Glutamatergic neuron (in vitro differentiated cells): ENCODE data around the gene CHRND. TPM values are rescaled to one million over a fixed set of nuclear protein-coding genes. Genes with fewer than 3 reads are reported as not detected.

Experiments used
- DNase-seq: peaks from one replicate; pipeline ENCODE4 v3.0.0; 2022
- H3K27ac Mint-ChIP-seq: one replicate; pipeline ENCODE4 v1.8.0; 2020; ENCODE audit warnings: mild to moderate bottlenecking, mixed read lengths, inconsistent platforms; ENCODE audit not compliant: unreplicated experiment
- H3K27me3 Mint-ChIP-seq: one replicate; pipeline ENCODE4 v1.8.0; 2020; ENCODE audit warnings: mild to moderate bottlenecking, moderate library complexity, mixed read lengths, inconsistent platforms; ENCODE audit not compliant: unreplicated experiment
- H3K36me3 Mint-ChIP-seq: one replicate; pipeline ENCODE4 v1.8.0; 2020; ENCODE audit warnings: mild to moderate bottlenecking, mixed read lengths, inconsistent platforms; ENCODE audit not compliant: unreplicated experiment
- H3K4me1 Mint-ChIP-seq: one replicate; pipeline ENCODE4 v1.8.0; 2020; ENCODE audit warnings: mild to moderate bottlenecking, low read depth, mixed read lengths, inconsistent platforms; ENCODE audit not compliant: unreplicated experiment
- H3K4me3 Mint-ChIP-seq: one replicate; pipeline ENCODE4 v1.8.0; 2020; ENCODE audit warnings: mild to moderate bottlenecking, mixed read lengths, inconsistent platforms; ENCODE audit not compliant: unreplicated experiment
- H3K9me3 Mint-ChIP-seq: one replicate; pipeline ENCODE4 v1.8.0; 2020; ENCODE audit warnings: mild to moderate bottlenecking, moderate library complexity, mixed read lengths, inconsistent platforms; ENCODE audit not compliant: unreplicated experiment
- total RNA-seq: library from RNA; stranded (reverse); fragmentation: NEBNext Ultra II Directional; extraction: Animal tissue kit (Norgen Biotek cat#: 25700); gene quantifications from one replicate; pipeline ENCODE4 v1.2.1, GENCODE V29; 2021; ENCODE audit not compliant: unreplicated experiment
- TF ChIP-seq, protein P1 (sequence below): fragments of 200-600 bp; sonication (generic); IDR thresholded peaks from one replicate; pipeline ENCODE4 v1.5.0; 2021; ENCODE audit not compliant: partially characterized antibody, unreplicated experiment

The CHRND gene
- total RNA-seq, 1 donor from 2014 or later: 2.2 TPM

DNA sequence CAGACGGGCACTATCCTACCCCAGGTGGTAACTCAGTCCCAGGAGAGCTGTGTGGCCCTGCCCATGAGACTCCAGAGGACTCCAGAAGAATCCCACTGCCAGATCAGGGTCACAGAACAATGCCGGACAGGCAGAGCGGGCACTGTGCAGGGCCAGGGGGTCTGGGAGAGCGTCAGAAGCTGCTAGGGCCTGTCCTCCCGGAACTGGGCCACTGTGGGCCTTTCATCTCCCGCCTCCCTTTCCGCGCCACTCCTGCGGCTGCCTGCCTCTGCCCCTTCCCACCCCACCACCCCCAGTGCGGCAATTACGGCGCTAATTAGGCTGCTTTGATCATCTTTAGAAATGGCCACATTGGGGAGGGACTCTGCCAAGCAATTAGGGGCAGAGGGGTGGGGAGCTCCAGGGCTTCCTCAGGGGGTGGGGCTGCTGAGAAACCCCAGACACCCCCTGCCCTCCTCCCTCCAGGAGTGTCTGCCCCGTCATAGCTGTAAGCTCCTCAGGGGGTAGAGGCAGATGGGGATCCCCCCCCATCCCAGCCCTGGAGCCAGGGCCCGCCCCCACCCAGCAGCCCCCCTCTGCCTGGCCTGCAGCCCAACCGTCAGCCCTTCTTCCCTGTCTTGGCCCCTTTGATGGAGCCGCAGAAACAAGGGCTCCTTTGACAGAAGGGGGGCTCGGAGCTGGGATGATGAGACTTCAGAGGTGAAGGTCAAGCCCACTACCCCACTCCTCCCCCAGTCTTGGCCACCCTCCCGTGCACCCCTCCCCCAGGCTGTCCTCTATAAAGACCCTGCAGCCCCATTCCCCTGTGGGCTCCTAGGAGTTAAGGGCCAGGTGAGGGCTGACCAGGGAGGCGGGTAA lies 6.2 kb upstream of the CHRND start, which contains the start of gene PRSS56:
Gene PRSS56, plus strand, starts transcription at position 808 of the 858 bp plus-strand sequence. CDS start 211 bp downstream, outside the sequence.
- H3K9me3 Mint-ChIP-seq: peaks cover 4% of the 10 kb centered on the region

DNA sequence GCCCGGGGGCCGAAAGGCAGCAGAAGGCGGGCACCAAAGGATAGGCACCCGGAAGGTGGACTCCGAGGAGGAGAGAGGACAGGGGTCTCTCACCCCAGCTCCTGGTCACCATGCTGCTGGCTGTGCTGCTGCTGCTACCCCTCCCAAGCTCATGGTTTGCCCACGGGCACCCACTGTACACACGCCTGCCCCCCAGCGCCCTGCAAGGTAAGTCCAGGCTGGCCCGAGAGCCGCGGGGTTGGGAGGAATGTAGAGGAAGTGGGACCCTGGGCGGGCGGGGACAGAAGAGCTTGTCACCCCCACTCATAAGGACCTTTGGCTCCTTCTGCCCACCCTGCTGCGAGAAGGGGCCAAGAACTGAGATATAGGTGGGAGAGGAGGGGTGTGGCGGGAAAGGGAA lies 5.5 kb upstream of the CHRND start:
- DNase-seq: no peak
- Mint-ChIP-seq H3K4me1 (peaks cover 2% of the 10 kb centered on the region), H3K36me3 (no peaks in the 10 kb centered on the region), H3K4me3 (no peak overlapping the region), H3K9me3 (peaks cover 4% of the 10 kb centered on the region), H3K27me3 (peaks cover 10% of the 10 kb centered on the region), H3K27ac (no peak overlapping the region)
- TF ChIP-seq, protein P1, sequence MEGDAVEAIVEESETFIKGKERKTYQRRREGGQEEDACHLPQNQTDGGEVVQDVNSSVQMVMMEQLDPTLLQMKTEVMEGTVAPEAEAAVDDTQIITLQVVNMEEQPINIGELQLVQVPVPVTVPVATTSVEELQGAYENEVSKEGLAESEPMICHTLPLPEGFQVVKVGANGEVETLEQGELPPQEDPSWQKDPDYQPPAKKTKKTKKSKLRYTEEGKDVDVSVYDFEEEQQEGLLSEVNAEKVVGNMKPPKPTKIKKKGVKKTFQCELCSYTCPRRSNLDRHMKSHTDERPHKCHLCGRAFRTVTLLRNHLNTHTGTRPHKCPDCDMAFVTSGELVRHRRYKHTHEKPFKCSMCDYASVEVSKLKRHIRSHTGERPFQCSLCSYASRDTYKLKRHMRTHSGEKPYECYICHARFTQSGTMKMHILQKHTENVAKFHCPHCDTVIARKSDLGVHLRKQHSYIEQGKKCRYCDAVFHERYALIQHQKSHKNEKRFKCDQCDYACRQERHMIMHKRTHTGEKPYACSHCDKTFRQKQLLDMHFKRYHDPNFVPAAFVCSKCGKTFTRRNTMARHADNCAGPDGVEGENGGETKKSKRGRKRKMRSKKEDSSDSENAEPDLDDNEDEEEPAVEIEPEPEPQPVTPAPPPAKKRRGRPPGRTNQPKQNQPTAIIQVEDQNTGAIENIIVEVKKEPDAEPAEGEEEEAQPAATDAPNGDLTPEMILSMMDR: no peak

More for the DNA sequence above, 6.2 kb upstream of the CHRND start, which contains the start of gene PRSS56:
- Mint-ChIP-seq H3K4me3 (no peak within 1 kb of the TSS), H3K27me3 (peaks cover 10% of the 10 kb centered on the region), H3K27ac (no peak within 1 kb of the TSS), H3K4me1 (peaks cover 2% of the 10 kb centered on the region), H3K36me3 (no peaks in the 10 kb centered on the region)
- DNase-seq: no peak
- TF ChIP-seq, protein P1: no peak

DNA sequence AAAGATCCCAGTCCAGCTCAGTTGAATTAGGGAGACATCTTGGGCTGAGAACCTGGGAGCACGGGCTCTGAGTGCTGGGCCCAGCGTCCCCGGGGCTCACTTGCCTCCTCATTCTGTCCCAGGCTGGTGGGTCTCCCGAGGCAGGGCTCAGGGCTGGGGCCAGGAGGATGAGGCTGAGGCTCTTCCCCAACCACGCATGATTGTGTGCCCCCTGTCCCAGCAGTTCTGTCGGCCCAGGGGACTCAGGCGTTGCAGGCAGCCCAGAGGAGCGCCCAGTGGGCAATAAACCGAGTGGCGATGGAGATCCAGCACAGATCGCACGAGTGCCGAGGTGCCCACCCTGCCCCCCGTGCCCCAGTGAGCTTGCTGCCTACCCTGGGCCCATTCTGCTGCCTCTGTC lies 4.9 kb upstream of the CHRND start:
- Mint-ChIP-seq H3K4me1 (peaks cover 2% of the 10 kb centered on the region), H3K9me3 (peaks cover 4% of the 10 kb centered on the region), H3K27ac (no peak overlapping the region), H3K27me3 (peaks cover 8% of the 10 kb centered on the region), H3K36me3 (no peaks in the 10 kb centered on the region), H3K4me3 (no peak overlapping the region)
- TF ChIP-seq, protein P1: no peak
- no peak for DNase-seq

DNA sequence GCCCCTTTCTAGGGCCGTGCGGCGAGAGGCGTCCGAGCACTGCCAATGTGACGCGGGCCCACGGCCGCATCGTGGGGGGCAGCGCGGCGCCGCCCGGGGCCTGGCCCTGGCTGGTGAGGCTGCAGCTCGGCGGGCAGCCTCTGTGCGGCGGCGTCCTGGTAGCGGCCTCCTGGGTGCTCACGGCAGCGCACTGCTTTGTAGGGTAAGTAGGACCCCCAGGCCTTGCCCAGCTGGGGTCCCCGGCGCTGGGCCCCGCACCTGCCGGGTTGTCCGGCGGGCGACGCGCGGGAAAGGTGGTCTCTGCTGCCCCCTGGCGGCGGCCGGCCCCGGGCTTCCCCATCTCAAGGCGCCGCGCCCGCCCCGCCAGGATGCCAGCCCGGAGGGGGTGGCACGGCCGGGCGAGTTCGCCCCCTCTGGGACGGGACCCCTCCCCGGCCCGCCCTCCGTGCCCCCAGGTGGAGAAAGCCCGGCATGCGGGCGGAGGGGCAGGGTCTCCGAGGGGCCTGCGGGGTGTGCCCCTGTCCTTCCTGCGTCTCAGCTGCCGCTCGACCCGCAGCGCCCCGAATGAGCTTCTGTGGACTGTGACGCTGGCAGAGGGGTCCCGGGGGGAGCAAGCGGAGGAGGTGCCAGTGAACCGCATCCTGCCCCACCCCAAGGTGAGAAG lies 3.9 kb upstream of the CHRND start:
- peaks cover 10% of the 10 kb centered on the region for H3K27me3 Mint-ChIP-seq
- no peak overlapping the region for H3K27ac Mint-ChIP-seq
- TF ChIP-seq, protein P1: peak; percentile 100
- H3K4me1 Mint-ChIP-seq: peaks cover 3% of the 10 kb centered on the region
- no peaks in the 10 kb centered on the region for H3K36me3 Mint-ChIP-seq
- H3K9me3 Mint-ChIP-seq: peaks cover 4% of the 10 kb centered on the region
- DNase-seq: peak; percentile 77
- H3K4me3 Mint-ChIP-seq: no peak overlapping the region
